Sigmoid colon (tissue), 4 donors: ENCODE results near the gene PLXNA4.

Experiments
- POLR2AphosphoS5 ChIP-seq, 4 donors: sonication (generic); formaldehyde crosslinking; IDR thresholded peaks; one replicate each; pipeline ENCODE4 v1.6.1; 2017; ENCODE audit warnings: antibody characterized with exemption in 4 of 4
- TF ChIP-seq, protein P1 (sequence below), 4 experiments: fragments of 450-650 bp in 3 of 4; fragments of 200-600 bp in 1 of 4; IDR thresholded peaks; one replicate each; pipeline ENCODE4 v1.5.1; 2016 to 2019; ENCODE audit warnings: antibody characterized with exemption in 4 of 4, mild to moderate bottlenecking in 3 of 4, moderate library complexity in 2 of 4

DNA sequence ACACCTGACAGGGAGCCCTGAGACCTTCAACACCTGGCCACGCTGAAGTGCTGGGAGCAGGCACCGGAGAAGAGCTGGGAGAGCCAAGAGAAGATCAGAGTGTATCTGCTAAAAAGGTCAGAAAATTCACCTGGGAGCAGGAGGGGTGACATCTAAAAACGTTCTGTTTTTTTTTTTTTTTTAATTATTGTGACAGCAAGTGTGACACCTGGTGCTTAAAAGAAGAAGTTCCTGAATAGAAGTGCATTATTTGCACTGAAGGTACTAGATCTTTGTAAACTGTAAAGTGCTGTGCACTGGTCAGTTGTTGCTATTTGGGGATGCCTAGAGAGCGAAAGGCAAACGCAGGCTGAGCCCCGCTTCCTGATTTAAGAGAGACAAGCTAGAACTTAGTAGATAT lies 422.0 kb downstream of the PLXNA4 start:
- TF ChIP-seq, protein P1, sequence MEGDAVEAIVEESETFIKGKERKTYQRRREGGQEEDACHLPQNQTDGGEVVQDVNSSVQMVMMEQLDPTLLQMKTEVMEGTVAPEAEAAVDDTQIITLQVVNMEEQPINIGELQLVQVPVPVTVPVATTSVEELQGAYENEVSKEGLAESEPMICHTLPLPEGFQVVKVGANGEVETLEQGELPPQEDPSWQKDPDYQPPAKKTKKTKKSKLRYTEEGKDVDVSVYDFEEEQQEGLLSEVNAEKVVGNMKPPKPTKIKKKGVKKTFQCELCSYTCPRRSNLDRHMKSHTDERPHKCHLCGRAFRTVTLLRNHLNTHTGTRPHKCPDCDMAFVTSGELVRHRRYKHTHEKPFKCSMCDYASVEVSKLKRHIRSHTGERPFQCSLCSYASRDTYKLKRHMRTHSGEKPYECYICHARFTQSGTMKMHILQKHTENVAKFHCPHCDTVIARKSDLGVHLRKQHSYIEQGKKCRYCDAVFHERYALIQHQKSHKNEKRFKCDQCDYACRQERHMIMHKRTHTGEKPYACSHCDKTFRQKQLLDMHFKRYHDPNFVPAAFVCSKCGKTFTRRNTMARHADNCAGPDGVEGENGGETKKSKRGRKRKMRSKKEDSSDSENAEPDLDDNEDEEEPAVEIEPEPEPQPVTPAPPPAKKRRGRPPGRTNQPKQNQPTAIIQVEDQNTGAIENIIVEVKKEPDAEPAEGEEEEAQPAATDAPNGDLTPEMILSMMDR (IDR thresholded peaks at IDR 0.05): no peak
- TF ChIP-seq POLR2AphosphoS5 (IDR thresholded peaks at IDR 0.05): no peak
